Endometrium (tissue), 2 donors: Measurements from ENCODE around the gene HBQ1.
"Not testable (repeated sequence)": the region's sequence is repeated elsewhere in the genome, so short reads cannot be mapped to it uniquely, and the experiment has no call there.

Source experiments
- FAIRE-seq: peaks from 2 replicates; lab custom pipeline; 2012; peaks lifted over from hg19 to GRCh38; lab: Jason Lieb, UNC
- donor health status: control.
- donor health status: control.

The HBQ1 gene

DNA sequence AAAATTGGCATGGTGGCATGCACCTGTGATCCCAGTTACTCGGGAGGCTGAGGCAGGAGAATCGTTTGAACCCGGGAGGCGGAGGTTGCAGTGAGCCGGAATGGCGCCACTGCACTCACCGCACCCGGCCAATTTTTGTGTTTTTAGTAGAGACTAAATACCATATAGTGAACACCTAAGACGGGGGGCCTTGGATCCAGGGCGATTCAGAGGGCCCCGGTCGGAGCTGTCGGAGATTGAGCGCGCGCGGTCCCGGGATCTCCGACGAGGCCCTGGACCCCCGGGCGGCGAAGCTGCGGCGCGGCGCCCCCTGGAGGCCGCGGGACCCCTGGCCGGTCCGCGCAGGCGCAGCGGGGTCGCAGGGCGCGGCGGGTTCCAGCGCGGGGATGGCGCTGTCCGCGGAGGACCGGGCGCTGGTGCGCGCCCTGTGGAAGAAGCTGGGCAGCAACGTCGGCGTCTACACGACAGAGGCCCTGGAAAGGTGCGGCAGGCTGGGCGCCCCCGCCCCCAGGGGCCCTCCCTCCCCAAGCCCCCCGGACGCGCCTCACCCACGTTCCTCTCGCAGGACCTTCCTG, at the start of gene HBQ1:
HBQ1 (plus strand) TSS at position 359 of the 575 bp plus-strand sequence; CDS start at position 387, 28 bp downstream.
- FAIRE-seq, result no peak

DNA sequence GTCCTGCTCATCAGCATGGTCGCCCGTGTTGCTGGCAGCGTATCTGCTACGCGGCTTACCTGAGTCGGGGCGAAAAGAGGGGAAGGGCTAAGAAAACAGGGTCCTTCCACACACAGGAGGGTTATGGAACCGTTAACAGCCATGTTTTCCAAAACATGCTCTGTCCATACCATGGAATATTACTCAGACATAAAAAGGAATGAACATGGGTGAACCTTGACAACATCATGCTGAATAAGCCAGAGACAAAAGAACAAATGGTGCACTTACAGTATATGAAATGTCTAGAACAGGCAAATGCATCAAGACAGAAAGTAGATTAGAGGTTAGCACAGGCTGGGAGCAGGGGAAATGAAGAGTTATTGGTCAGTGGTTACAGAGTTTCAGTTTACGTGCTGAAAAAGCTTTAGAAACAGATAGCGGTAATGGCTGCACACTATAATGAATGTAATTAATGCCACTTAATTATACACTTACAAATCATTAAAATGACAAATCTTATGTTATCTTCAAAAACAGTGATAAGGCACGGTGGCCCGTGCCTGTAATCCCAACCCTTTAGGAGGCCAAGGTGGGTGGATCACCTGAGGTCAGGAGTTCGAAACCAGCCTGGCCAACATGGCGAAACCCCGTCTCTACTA, 49.6 kb upstream of the HBQ1 start:
- FAIRE-seq, result no peak

DNA sequence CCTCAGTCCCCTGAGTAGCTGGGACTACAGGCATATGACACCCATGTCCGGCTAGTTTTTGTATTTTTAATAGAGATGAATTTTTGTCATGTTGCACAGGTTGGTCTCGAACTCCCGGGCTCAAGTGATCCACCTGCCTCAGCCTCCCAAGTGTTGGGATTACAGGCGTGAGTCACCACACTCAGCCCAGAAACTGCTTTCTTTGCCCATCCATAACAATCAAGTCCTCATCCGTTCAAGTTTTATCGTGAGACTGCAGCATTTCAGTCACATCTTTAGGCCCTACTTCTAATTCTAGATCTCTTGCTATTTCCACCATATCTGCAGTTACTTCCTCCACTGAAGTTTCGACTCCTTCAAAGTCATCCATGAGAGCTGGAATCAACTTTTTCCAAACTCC, 48.1 kb upstream of the HBQ1 start:
- FAIRE-seq, result no peak

DNA sequence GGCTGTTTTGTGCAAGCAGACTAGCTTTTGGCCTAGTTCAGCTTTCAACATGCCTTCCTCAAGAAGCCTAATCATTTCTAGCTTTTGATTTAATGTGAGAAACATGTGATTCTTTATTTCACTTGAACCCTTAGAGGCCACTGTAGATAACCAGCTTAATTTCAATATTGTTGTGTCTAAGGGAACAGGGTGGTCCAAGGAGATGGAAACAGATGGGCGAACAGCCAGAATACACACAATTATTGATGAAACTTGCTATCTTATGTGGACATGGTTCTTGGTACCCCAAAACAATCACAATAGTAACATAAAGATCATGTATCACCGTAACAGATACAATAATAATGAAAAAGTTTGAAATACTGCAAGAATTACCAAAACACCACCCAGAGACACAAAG, 46.5 kb upstream of the HBQ1 start:
- no peak for FAIRE-seq

DNA sequence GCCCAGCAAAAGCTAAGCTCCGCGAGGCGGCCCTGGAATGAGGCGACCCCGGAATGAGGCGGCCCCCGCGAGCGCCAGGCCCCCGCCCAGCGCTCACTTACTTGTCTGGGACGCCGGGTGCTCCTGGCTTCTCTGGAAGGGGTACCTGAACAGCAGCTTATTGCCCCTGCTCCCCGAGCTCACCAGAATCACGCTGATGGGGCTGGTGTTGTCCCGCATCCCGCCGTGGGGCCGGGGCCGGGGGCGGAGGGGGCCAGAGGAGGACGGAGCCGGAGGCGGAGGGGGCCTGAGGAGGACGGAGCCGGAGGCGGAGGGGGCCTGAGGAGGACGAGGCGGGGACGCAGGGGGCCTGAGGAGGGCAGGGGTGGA, 42.2 kb upstream of the HBQ1 start:
- no peak for FAIRE-seq

DNA sequence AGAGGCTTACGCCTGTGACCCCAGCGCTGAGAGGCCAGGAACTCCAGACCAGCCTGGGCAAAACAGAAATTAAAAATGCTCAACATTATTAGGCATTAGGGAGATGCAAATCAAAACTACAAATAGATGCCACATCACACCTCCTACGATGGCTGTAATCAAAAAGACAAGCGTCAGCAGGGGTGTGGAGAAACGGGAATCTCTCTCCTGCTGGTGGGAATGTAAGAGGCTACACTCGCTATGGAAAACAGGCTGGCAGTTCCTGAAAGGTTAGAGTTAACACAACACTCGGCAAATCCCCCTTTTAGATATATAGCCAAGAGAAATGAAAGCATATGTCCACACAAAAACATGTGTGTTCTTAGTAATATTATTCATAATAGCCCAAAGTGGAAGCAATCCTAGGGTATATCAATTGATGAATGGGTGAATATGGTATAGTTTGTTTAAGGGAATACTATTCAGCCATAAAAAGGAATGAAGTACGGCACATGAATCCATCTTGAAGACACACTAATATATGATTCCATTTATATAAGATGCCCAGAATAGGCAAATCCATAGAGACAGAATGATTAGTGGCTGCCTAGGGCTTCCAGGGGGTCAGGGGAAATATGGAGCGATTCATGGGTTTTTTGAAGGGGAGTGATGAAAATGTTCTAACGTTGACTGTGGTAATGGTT, 39.9 kb upstream of the HBQ1 start:
- no peak for FAIRE-seq

DNA sequence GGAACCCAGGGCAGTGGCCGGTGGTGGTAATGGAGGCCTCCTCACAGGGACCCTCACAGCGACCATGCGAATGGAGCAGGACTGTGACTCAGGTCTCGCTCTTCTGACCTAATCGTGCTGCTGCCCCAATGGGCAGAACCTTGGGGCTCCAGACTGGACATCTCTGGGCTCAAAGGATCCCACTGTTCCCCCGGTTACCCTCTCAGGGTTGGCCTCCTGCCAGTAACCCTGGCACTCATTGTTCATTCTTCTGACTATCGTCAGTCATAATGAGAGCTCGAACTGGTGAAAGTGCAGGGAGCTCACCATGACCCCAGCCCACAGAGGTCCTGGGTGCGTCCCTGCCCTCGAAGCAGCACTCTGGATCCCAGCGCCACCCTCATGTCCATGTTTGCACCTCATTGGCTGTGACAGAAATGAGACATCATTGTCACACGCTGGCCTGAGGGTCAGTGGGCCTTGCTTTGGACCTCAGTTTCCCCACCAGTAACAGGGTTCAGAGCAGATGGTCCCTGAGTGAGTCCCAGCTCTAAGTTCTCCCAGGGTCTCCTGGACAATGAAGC, 37.8 kb upstream of the HBQ1 start:
- no peak for FAIRE-seq

DNA sequence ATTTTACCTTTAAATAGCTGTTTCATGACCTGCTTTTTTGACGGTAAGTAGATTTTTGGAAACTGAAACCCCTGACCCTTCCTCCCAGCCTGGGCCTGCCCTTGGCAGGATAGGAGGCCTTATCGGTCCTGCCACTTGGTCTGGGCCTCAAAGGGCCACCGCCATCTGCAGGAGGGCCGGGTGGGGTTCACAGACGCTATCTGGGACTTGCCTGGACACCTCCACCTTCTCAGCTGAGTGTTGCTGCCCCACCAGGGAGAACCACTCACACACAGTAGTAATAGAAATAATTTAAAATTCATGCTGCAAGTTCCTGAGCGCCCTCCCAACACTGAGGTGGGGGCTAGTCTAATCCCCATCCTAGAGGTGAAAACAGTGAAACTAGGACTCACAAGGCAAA, 37.2 kb upstream of the HBQ1 start:
- FAIRE-seq, result no peak

DNA sequence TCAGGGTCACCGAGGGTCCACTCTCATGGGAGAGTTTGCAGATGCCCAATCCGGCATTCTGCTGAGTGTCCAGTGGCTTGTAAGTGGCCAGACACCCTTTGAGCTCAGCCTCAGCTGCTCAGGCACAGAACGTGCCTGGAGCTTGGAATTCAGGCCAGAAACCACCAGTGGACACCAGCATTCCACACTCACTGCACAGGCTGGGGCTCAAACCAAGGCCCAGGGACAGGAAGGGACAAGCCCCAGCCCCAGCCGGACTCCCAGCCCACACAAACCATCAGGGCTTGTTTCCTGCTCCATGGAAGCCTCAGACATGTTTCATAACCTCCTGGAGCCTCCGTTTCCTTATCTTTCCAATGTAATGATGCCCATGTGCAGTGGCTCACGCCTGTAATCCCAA, 36.8 kb upstream of the HBQ1 start:
- FAIRE-seq, result no peak

DNA sequence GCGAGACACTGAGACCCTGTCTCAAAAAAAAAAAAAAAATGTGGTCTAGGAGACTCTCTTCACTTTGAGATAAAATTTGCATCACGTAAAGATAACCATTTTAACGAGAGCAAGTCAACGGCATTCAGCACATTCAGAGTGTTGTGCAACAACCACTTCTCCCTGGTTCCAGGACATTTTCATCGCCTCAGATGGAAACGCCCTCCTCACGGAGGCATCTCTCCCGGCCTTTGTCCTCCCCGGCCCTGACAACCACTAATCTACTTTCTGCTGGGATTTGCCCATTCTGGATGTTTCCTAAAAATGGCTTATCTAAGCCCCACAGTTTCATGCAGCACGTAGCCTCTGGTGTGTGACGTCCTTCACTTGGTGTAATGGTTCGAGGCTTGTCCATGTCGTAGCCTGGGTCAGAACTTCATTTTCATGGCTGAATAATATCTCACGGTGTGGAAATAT, 35.4 kb upstream of the HBQ1 start:
- FAIRE-seq, result no peak

DNA sequence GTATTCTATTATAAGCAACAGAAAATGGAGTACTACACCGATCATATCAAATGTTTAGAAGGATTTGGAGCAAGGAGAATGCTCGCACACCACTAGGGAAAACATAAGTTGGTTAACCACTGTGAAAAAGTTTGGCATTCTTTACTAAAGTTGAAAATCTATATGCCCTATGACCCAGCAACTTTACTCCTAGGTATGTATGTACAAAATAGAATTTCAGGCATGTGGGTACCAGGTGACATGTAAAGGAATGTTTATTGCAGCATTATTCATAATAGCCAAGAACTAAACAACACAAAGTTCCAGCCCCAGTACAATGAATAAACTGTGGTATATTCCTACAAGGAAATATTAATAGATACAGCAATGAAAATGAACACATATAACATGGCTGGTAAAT, 33.6 kb upstream of the HBQ1 start:
- no peak for FAIRE-seq

DNA sequence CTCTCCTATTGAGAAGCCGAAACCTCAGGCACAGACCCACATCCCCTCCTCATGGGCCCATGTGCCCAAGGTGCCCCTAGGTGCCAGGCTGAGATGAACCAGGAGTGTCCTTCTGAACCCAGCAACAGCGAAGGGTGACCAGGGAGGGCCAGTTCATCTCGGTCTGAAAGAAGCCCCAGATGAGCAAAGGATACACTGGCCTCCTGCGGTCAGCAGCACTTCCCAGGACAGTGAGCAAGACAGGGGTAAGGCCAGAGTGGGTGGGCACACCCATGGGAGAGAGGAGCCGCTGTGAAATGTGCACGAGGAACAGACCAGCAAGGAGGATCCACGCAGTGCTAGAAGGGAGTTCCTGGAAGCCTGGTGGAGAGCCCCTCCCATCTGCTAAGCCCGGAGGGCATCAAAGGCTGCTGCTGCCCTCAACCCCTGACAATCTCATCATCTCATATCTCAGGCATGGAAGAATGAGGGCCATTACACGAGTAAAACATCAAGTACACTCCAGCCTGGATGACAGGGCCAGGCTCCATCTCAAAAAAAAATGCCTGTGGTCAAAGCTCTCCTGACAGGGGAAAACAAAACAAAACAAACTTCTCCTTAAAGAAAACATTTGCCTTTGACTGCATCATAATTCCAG, 31.1 kb upstream of the HBQ1 start:
- no peak for FAIRE-seq

DNA sequence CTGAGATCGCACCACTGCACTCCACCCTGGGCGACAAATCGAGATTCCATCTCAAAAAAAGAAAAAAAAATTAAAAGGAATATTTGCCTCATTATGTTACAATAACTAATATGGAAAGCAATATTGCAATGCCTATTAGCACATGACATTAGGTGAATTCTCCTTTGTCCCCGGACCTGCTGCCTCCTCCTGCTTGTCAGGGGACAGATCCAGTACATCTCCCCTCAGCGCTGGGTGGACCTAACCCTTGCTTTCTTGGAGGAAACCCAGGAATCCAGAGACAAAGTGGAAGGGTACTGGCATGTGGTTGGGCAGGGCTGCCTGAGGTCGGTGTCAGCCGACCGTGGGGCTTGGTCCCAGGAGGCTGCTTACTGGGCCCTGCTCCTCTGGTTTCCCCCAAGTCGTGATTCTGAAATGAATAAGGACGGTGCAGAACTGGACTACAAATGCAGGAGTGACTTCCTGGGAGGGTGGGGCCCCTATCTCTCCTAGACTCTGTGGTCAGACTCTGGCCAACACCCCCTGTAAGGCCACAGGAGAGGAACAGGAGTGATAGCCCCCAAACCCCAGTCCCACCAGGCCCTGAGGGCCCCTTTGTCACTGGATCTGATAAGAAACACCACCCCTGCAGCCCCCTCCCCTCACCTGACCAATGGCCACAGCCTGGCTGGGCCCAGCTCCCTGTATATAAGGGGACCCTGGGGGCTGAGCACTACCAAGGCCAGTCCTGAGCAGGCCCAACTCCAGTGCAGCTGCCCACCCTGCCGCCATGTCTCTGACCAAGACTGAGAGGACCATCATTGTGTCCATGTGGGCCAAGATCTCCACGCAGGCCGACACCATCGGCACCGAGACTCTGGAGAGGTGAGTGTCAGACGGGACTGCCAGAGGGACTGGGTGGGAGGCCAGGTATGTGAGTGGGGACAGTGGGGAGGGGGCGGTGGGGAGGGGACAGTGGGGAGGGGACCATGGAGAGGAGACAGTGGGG, 27.8 kb upstream of the HBQ1 start, which contains the start of gene HBZ:
HBZ (plus strand) TSS at position 504 of the 988 bp plus-strand sequence; CDS start at position 770, 266 bp downstream.
- FAIRE-seq, result no peak

DNA sequence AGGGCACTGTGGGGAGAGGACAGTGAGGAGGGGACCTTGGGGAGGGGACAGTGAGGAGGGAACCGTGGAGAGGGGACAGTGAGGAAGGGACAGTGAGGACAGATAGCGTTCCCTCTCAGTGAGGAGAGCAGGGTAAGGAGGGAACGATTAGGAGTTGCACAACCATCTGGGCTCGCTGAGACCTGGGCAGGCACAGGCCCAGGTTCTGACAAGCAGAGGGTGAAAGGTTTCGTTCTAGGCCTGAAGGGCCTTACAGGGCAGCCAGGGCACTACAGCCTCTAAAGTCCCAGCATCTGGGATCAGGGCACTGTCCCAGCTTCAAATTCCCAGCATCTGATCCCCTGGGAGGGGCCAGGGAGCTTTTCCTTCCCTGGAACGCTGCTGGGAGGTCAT, 27.1 kb upstream of the HBQ1 start:
- FAIRE-seq, result not testable (repeated sequence)

DNA sequence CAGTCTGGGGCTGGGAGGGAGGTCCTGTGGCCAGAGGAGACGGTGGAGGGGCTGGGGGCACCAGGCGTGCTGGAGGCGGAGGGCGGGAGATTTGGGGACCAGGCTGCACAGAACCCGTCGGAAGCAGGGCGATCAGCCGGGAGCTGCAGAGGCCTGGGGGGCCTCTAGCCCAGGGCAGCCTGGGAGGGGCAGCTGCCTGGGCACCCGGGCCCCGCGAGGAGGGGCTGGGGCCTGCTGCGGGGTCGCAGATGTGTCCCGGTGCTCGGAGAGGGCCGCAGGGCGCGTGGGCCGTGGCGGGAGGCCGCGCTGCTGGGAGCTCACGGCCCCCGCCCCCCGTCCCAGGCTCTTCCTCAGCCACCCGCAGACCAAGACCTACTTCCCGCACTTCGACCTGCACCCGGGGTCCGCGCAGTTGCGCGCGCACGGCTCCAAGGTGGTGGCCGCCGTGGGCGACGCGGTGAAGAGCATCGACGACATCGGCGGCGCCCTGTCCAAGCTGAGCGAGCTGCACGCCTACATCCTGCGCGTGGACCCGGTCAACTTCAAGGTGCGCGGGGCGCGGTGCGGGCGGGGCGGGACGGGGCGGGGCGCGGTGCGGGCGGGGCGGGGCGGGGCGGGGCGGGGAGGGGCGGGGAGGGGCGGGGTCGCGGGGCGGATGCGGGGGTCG, 26.6 kb upstream of the HBQ1 start:
- FAIRE-seq, result not testable (repeated sequence)

DNA sequence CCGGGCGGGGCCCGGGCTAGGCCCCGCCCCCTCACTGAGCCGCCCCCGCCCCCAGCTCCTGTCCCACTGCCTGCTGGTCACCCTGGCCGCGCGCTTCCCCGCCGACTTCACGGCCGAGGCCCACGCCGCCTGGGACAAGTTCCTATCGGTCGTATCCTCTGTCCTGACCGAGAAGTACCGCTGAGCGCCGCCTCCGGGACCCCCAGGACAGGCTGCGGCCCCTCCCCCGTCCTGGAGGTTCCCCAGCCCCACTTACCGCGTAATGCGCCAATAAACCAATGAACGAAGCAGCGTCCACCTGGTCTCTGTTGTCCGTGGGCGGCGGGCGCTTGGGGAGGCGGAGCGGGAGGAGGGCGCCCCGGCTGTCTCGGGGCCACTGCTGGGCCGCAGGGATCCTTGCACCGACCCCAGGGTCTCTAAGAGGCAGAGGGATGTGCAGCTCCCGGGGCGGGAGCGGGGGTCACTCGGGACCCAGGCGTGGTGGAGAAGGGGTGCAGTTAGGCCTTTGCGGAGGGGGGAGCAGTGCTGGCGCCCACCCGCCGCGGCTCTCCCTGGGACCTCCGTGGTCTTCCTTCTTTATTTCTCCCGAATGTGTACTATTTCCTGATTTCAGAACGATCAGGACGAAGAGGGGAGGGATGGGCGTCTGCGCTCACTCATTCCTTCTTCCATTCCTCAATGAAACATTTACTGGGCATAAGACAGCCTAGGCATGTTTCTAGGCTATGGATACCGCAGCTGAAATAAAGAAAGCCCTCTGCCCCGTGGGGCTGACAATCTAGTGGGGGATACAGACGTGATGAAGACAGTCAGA, 25.8 kb upstream of the HBQ1 start:
- FAIRE-seq, result no peak

DNA sequence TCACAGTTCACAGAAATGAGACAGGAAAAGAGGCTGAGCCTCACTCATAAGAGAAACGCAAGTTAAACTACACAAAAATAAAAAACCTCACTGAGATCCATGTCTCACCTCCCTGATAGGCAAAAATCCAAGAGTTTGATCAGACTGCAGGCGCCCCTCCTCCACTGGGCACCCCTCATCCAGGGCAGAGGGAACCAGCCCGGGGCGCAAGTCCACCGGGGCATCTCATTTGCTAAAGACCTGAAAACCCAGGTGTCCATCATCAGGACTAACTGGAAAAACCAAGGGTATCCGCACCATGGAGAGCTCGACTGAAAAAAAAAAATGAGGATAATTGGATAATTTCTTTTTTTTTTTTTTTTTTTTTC, 25.2 kb upstream of the HBQ1 start:
- FAIRE-seq, result no peak

DNA sequence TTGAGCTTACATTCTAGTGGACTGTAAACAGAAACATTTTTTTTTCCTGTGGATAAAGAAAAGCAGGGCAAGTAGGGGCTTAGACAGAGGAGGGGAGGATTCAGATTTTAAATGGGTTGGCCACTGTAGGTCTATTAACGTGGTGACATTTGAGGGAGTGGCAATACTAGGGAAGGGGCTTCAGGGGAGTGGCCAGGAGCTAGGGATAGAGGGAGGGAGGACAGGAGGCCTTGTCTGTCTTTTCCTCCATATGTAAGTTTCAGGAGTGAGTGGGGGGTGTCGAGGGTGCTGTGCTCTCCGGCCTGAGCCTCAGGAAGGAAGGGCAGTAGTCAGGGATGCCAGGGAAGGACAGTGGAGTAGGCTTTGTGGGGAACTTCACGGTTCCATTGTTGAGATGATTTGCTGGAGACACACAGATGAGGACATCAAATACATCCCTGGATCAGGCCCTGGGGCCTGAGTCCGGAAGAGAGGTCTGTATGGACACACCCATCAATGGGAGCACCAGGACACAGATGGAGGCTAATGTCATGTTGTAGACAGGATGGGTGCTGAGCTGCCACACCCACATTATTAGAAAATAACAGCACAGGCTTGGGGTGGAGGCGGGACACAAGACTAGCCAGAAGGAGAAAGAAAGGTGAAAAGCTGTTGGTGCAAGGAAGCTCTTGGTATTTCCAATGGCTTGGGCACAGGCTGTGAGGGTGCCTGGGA, 21.0 kb upstream of the HBQ1 start:
- no peak for FAIRE-seq

DNA sequence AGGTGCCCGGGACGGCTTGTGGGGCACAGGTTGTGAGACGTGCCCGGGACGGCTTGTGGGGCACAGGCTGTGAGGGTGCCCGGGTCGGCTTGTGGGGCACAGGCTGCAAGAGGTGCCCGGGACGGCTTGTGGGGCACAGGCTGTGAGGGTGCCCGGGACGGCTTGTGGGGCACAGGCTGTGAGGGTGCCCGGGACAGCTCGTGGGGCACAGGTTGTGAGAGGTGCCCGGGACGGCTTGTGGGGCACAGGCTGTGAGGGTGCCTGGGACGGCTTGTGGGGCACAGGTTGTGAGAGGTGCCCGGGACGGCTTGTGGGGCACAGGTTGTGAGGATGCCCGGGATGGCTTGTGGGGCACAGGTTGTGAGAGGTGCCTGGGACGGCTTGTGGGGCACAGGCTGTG, 20.0 kb upstream of the HBQ1 start:
- FAIRE-seq, result not testable (repeated sequence)
